Measurements from ENCODE around the gene TRMT61A. TPM values are rescaled to one million over a fixed set of nuclear protein-coding genes. Genes with fewer than 3 reads are reported as not detected.

The TRMT61A gene
- total RNA-seq, 1 experiment from 2014 or later = 15.5 TPM

Other genes starting within 250 kb of the TRMT61A start
- gene EIF5, start 195.0 kb upstream of the TRMT61A start, total RNA-seq (2021) = 224 to 282 TPM (median 236 TPM) in 3 replicates
- gene MARK3, start 143.8 kb upstream of the TRMT61A start, total RNA-seq (2021) = 82.2 to 93.7 TPM (median 83.0 TPM) in 3 replicates
- 529 to 555 TPM (median 531 TPM) in 3 replicates for gene CKB, start 6.4 kb upstream of the TRMT61A start, total RNA-seq (2021)
- gene BAG5, start 33.5 kb downstream of the TRMT61A start, total RNA-seq (2021) = 23.9 to 29.2 TPM (median 24.8 TPM) in 3 replicates
- 34.7 to 36.7 TPM (median 36.4 TPM) in 3 replicates for gene COA8, start 33.8 kb downstream of the TRMT61A start, total RNA-seq (2021)
- gene KLC1, start 100.0 kb downstream of the TRMT61A start, total RNA-seq (2021) = 134 to 171 TPM (median 147 TPM) in 3 replicates
- 46.7 to 51.4 TPM (median 50.5 TPM) in 3 replicates for gene XRCC3, start 186.3 kb downstream of the TRMT61A start, total RNA-seq (2021)
- 59.7 to 69.2 TPM (median 65.1 TPM) in 3 replicates for gene ZFYVE21, start 186.6 kb downstream of the TRMT61A start, total RNA-seq (2021)